Germinal center (tissue), 1 donor: Measurements from ENCODE around the gene HERPUD1.
"Not testable (repeated sequence)": the region's sequence is repeated elsewhere in the genome, so short reads cannot be mapped to it uniquely, and the experiment has no call there.

ENCODE experiments used
- DNase-seq: peaks from one replicate; pipeline ENCODE4 v3.0.0; 2012; ENCODE audit warnings: mixed read lengths, low spot score

HERPUD1 gene, protein sequence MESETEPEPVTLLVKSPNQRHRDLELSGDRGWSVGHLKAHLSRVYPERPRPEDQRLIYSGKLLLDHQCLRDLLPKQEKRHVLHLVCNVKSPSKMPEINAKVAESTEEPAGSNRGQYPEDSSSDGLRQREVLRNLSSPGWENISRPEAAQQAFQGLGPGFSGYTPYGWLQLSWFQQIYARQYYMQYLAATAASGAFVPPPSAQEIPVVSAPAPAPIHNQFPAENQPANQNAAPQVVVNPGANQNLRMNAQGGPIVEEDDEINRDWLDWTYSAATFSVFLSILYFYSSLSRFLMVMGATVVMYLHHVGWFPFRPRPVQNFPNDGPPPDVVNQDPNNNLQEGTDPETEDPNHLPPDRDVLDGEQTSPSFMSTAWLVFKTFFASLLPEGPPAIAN

GRCh38 chr16:56931892-56932720 is at the start of gene HERPUD1:
HERPUD1 (plus strand) TSS chr16:56932142; CDS start chr16:56932245, 103 bp downstream.
- DNase-seq, result peak; percentile 99

DNA sequence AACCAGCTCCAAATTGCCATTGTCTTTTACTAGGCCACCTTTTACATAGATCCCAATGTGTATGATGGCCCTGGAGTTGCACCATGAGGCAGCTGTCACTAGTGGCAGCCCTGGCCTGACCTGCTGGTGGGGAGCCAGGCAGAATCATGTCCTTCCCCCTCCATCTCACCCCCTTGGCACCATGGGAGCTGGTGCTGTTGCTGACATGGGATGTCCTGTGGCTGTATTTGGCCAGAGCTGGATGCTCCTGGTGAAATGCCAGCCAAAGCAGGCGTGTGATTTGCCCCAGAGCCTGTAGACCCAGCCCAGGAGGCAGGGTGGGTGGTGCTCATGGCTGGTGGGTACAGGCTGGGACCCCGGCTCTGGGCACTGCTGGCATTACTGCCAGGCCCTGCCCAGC is 48.4 kb upstream of the HERPUD1 start:
- no peak for DNase-seq

DNA sequence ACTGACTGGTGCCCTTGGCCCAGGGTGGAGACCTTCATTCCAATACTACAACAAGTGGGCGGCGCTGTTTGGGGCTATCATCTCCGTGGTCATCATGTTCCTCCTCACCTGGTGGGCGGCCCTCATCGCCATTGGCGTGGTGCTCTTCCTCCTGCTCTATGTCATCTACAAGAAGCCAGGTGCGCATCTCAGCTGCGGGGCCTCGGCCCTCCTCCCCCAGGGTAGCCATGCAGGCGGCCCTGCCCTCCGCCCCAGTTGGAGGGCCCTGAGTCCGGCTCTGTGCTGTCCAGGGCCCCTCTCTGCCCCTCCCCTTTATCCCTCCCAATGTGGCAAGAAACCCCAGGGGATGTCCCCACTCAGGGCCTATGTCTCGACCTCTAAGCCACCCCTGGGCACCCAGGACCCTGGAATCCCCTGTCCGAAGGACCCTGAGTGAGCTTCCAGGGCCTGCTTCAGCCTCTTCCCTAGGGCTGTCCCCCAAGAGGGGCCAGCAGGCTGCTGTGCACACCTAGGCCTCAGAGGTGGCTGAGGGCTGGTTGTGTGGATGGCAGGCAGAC is 47.8 kb upstream of the HERPUD1 start:
- no peak for DNase-seq

- not testable (repeated sequence) for DNase-seq
Measured at GRCh38 chr16:56884929-56885328, 47.0 kb upstream of the HERPUD1 start.

DNA sequence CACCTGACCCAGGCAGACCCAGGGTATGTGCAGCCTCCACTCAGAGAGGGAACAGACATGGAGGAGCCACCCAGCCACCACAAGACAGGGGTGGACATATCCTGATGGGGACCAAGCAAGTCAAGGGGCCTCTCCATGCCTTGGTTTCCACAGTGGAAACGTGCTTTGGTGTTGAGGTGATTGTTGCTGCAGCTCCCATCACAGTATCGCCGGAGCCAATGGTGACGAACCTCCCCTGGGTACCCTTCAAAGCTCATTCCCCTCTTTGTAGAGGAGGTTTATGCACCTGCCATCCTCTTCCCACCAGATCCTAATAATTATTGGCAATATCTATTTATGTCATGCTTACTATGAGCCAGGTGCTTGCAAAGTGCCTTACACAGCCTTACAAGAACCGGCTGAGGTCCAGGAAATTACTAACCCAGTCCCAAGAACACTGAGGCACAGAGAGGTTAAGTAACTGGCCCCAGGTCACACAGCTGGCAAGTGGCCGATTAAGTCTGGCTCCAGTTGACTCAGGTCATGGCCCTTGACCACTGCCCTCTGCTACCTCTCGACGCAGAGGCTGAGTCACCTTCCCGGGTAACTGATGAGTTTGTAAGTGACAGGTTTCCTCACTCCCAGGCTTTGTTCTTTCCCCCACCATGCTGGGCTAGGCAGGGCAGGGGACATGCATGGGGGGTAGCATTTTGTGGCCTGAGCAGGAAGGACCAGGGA is 46.3 kb upstream of the HERPUD1 start:
- DNase-seq, result no peak

GRCh38 chr16:56886296-56886695 is 45.6 kb upstream of the HERPUD1 start:
- DNase-seq, result no peak

- no peak for DNase-seq
Measured at GRCh38 chr16:56886826-56887225, 45.1 kb upstream of the HERPUD1 start.

GRCh38 chr16:56888806-56889205 is 43.1 kb upstream of the HERPUD1 start:
- DNase-seq, result peak; percentile 81

- peak; percentile 18 for DNase-seq
Measured at GRCh38 chr16:56889206-56889605, 42.7 kb upstream of the HERPUD1 start.

DNA sequence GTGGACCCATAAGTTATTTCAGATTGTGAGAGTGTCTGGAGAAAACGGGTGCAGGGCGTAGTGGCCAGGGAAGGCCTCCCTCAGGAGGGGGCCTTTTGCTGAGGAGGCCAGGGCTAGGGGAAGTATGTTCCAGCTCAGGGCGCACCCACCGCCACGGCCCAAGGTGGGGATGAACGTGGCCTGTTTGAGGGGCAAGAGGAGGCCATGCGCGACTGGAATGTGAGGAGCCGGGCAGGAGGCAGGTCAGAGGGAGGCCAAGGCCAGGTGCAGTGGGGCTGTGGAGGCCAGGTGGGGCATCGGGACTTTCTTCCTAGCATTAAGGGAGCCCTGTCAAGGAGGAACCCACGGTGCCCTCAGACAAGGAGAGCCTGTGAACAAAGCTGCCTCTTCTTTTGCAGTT is 40.3 kb upstream of the HERPUD1 start:
- DNase-seq, result no peak

GRCh38 chr16:56892705-56893104 is 39.2 kb upstream of the HERPUD1 start:
- DNase-seq, result no peak

DNA sequence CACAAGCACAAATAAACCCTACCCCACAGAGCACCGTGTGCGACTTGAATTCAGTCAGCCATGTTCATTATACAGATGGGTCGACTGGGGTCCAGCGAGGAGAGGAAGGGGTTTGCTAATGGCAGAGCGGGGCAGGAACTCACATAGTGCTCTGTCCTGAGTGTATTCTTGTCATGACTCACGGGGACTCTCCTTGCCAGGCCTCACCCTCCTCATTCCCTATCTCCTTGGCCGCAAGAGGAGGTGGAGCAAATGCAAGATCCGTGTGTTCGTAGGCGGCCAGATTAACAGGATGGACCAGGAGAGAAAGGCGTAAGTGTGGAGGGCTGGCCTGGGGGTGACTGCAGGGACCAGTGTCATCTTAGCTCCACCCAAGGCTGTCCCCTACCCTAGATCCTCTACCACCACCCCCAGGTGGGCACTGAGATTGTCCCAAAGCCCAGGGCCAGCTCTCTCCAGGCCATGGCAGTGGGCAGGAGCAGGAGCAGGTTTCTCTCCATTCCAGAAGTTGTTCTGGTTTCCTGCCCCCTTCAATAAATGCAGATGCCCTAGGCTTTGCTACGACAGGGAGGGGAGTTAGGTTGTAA is 37.5 kb upstream of the HERPUD1 start:
- DNase-seq, result no peak

GRCh38 chr16:56895813-56896212 is 36.1 kb upstream of the HERPUD1 start:
- no peak for DNase-seq

DNA sequence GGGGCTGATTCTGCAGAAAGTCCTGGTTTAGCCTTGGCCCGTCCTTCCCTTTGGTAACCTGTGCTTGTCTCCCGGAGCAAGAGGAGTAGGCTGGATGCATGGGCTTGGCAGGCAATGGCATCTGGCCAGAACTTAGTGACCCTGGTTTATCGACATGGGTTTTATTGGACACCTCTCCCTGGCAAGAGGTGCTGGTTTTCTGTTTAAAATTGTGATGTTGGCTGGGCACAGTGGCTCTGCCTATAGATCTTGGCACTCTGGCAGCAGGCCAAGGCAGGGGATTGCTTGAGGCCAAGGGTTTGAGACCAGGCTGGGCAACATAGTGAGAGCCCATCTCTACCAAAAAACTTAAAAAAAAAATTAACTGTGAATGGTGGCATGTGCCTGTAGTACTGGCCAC is 35.7 kb upstream of the HERPUD1 start:
- DNase-seq, result no peak

GRCh38 chr16:56897026-56897799 is 34.7 kb upstream of the HERPUD1 start:
- DNase-seq, result no peak

GRCh38 chr16:56898847-56899246 is 33.1 kb upstream of the HERPUD1 start:
- DNase-seq, result no peak

GRCh38 chr16:56903866-56904265 is 28.1 kb upstream of the HERPUD1 start:
- no peak for DNase-seq

GRCh38 chr16:56907401-56907800 is 24.5 kb upstream of the HERPUD1 start:
- DNase-seq, result no peak

- no peak for DNase-seq
Measured at GRCh38 chr16:56909527-56909979, 22.4 kb upstream of the HERPUD1 start.

DNA sequence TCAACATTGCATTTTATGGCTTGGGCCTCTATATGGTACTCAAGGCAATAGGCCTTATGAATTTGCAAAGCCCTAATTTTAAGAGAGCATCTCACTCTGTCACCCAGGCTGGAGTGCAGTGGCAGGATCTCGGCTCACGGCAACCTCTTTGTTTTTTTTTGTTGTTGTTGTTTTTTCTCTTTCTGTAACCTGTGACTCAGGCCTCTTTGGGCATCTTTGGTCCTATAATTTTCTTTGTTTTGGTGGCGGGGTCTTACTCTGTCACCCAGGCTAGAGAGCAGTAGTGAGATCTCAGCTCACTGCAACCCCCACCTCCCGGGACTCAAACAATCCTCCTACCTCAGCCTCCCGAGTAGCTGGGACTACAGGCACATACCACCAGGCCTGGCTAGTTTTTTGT is 21.8 kb upstream of the HERPUD1 start:
- DNase-seq, result no peak
